Spleen (tissue), 13 donors: Measurements from ENCODE around the gene FAM228A. TPM values are rescaled to one million over a fixed set of nuclear protein-coding genes. Genes with fewer than 3 reads are reported as not detected.
"Not testable (repeated sequence)": the region's sequence is repeated elsewhere in the genome, so short reads cannot be mapped to it uniquely, and the experiment has no call there.

Experiments
- DNase-seq: peaks from one replicate; pipeline ENCODE4 v3.0.0-alpha.2; 2020
- H3K27ac ChIP-seq, 8 donors: fragments of 200-600 bp; sonication (generic) in 7 of 8; 1 replicate in 4 of 8; 2 replicates in 4 of 8; pipeline versions ENCODE4 v1.5.0 to v1.8.0; 2016 to 2021; ENCODE audit warnings: inconsistent platforms in 4 of 8, mild to moderate bottlenecking in 4 of 8, moderate library complexity in 1 of 8
- H3K27me3 ChIP-seq, 7 donors: fragments of 200-600 bp; sonication (generic) in 6 of 7; replicated peaks in 1 of 7; 1 replicate in 4 of 7; 2 replicates in 3 of 7; pipeline versions ENCODE4 v1.5.0 to v1.8.0; 2016 to 2021; ENCODE audit warnings: inconsistent platforms in 3 of 7, mild to moderate bottlenecking in 1 of 7
- H3K36me3 ChIP-seq, 6 donors: fragments of 200-600 bp; sonication (generic) in 5 of 6; 1 replicate in 4 of 6; 2 replicates in 2 of 6; pipeline versions ENCODE4 v1.5.0 to v1.8.0; 2016 to 2021; ENCODE audit warnings: inconsistent platforms in 2 of 6
- H3K4me1 ChIP-seq, 6 donors: fragments of 200-600 bp; sonication (generic) in 5 of 6; 1 replicate in 3 of 6; 2 replicates in 3 of 6; pipeline versions ENCODE4 v1.5.0 to v1.8.0; 2016 to 2021; ENCODE audit warnings: inconsistent platforms in 3 of 6
- H3K4me3 ChIP-seq, 8 donors: fragments of 200-600 bp; sonication (generic) in 7 of 8; 1 replicate in 4 of 8; 2 replicates in 4 of 8; pipeline versions ENCODE4 v1.5.0 to v1.8.0; 2016 to 2021; ENCODE audit warnings: inconsistent platforms in 4 of 8, mild to moderate bottlenecking in 4 of 8, moderate library complexity in 2 of 8
- H3K9me3 ChIP-seq, 8 donors: fragments of 200-600 bp; sonication (generic) in 7 of 8; 1 replicate in 4 of 8; 2 replicates in 4 of 8; pipeline versions ENCODE4 v1.5.0 to v1.8.0; 2016 to 2021; ENCODE audit warnings: inconsistent platforms in 4 of 8
- POLR2A ChIP-seq, 3 donors: fragments of 450-650 bp; IDR thresholded peaks; one replicate each; pipeline ENCODE4 v1.5.1; 2017; ENCODE audit warnings: antibody characterized with exemption in 3 of 3, mild to moderate bottlenecking in 1 of 3
- POLR2AphosphoS5 ChIP-seq, 3 donors: sonication (generic); formaldehyde crosslinking; IDR thresholded peaks; one replicate each; pipeline ENCODE4 v1.5.1; 2017; ENCODE audit warnings: antibody characterized with exemption in 3 of 3
- WGBS, 5 donors: extraction: QIAGEN DNeasy Blood & Tissue Kit in 3 of 5; methylation state at CpG; one replicate each; pipeline versions ENCODE4 v1.1.5 to v1.1.7; 2013 to 2018; 5-methylcytosine and 5-hydroxymethylcytosine counted together
- intact Hi-C: fragments of 100-400 bp; cut with DNase I; formaldehyde crosslinking; loops from one replicate; pipeline ENCODE4 v1.15.0; 2023; ENCODE audit warnings: low total_unique reads
- long read RNA-seq, 2 donors: transcript quantifications; one replicate each; lab custom pipeline, GENCODE V29; 2026
- polyA plus RNA-seq, 3 donors: library from polyadenylated mRNA; stranded (reverse); fragments of 200-250 nt; gene quantifications; one replicate each; pipeline ENCODE4 v1.2.1, GENCODE V29; 2013
- total RNA-seq, 7 donors: library from RNA; depleted of rRNA in 3 of 7; stranded (reverse); fragments of >200 nt in 3 of 7; fragmentation: NEBNext Ultra II Directional in 4 of 7; extraction: Animal tissue kit (Norgen Biotek cat#: 25700) in 4 of 7; gene quantifications; one replicate each; pipeline versions ENCODE4 v1.1.0 to v1.2.1, GENCODE V29; 2016 to 2021
- TF ChIP-seq, protein P1 (sequence below), 11 experiments: fragments of 200-600 bp in 7 of 11; fragments of 450-650 bp in 4 of 11; sonication (generic) in 4 of 11; IDR thresholded peaks in 8 of 11; conservative IDR thresholded peaks in 3 of 11; 1 replicate in 7 of 11; 2 replicates in 4 of 11; pipeline versions ENCODE4 v1.4.0 to v1.8.0; 2016 to 2021; ENCODE audit warnings: antibody characterized with exemption in 11 of 11, inconsistent platforms in 4 of 11, mild to moderate bottlenecking in 1 of 11
- donor health status: healthy with polysubstance abuse.
- donor health status: DM: no; HTN: no; CAD: no; lungs with moderate emphysema.
- donor health status: DM: no; HTN: no; CAD: no.
- donor health status: Bipolar disorder and iron deficiency.
- donor health status: healthy.
- donor health status: DM: no; HTN: no; CAD: no.
- donor health status: DM: yes; HTN: yes; CAD: no.

Gene FAM228A
- 1 to 10 TPM in 4 of 7 donors, under 1 TPM in 3; 0.27 to 1.9 (median 1.2) TPM for total RNA-seq
- polyA plus RNA-seq = under 1 TPM; 0.21 to 0.80 (median 0.26) TPM
- long read RNA-seq, donor 1 = 0 reads
- long read RNA-seq, donor 2 = 0 reads

DNA sequence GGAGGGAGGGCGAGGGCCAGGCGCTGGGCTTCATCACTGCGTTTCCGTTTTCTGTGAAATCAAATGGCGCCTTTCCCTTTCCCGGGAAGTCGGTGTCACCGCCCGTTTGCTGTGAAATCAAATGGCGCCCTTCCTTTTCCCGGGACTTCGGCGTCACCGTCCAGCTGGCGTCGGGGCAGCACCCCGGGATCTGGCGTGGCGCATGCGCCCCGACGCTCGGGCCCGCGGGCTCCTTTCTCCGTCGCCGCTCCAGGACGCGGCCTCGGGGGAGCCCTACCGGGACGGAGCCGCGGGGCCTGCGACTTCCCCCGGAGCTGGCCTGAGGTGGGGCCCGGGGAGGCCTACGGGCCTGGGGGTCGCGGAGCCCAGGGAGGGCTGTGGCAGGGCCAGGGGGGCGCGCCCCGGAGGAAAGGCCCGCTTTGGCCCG is at the start of gene FAM228A:
Gene FAM228A (plus strand): TSS at position 203 of the 427 bp plus-strand sequence. CDS start 428 bp downstream, outside the sequence.
- Histone ChIP-seq H3K4me3 (peak within 1 kb of the TSS in 2 of 8 donors; percentile 13 to 18), H3K36me3 (no peaks in the 10 kb centered on the region), H3K27me3 (peaks cover 0 to 8% (median 0%) of the 10 kb centered on the region in 7 donors), H3K27ac (no peak within 1 kb of the TSS), H3K9me3 (no peaks in the 10 kb centered on the region), H3K4me1 (no peaks in the 10 kb centered on the region)
- TF ChIP-seq POLR2AphosphoS5 (IDR thresholded peaks at IDR 0.05) (peak in 1 of 3 donors; percentile 6), POLR2A (IDR thresholded peaks at IDR 0.05) (no peak)
- TF ChIP-seq, protein P1, sequence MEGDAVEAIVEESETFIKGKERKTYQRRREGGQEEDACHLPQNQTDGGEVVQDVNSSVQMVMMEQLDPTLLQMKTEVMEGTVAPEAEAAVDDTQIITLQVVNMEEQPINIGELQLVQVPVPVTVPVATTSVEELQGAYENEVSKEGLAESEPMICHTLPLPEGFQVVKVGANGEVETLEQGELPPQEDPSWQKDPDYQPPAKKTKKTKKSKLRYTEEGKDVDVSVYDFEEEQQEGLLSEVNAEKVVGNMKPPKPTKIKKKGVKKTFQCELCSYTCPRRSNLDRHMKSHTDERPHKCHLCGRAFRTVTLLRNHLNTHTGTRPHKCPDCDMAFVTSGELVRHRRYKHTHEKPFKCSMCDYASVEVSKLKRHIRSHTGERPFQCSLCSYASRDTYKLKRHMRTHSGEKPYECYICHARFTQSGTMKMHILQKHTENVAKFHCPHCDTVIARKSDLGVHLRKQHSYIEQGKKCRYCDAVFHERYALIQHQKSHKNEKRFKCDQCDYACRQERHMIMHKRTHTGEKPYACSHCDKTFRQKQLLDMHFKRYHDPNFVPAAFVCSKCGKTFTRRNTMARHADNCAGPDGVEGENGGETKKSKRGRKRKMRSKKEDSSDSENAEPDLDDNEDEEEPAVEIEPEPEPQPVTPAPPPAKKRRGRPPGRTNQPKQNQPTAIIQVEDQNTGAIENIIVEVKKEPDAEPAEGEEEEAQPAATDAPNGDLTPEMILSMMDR (IDR thresholded peaks at IDR 0.05 in 8 of 11, conservative IDR thresholded peaks at IDR 0.05 in 3 of 11) = no peak
- DNase-seq = no peak
- intact Hi-C loops = no loop called here
- 34 to 62% (median 46%) methylated on average over 26 to 46 of the region's 46 CpGs for WGBS, 5 donors

- DNase-seq = no peak
- 53 to 78% (median 69%) methylated on average over 1 of the region's 1 CpG for WGBS, 5 donors
- H3K4me1 ChIP-seq = peaks cover 4 to 27% (median 22%) of the 10 kb centered on the region in 6 donors
Observed at GRCh38 chr2:24125956-24126355, 48.9 kb upstream of the FAM228A start.

DNA sequence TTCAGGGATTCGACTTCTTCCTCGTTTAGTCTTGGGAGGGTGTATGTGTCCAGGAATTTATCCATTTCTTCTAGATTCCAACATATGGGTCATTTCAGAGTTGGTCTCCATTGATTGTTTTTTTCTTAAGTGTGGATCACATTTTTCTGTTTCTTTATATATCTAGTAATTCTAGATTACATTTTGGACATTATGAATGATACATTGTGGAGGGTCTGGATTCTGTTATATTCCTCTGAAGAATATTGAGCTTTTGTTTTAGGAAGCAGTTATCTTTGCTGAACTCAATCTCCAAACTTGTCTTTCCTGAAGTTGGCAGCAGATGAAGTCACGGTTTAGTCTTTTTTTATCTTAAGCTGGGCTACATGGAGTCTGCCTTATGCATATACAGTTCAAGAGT is 42.3 kb upstream of the FAM228A start:
- Histone ChIP-seq H3K9me3 (peaks cover 0 to 14% (median 9%) of the 10 kb centered on the region in 8 donors), H3K36me3 (no peaks in the 10 kb centered on the region), H3K27me3 (no peaks in the 10 kb centered on the region), H3K4me1 (no peaks in the 10 kb centered on the region), H3K27ac (no peak overlapping the region), H3K4me3 (no peak overlapping the region)
- DNase-seq = no peak
- TF ChIP-seq, protein P1 (IDR thresholded peaks at IDR 0.05 in 8 of 11, conservative IDR thresholded peaks at IDR 0.05 in 3 of 11) = no peak
- TF ChIP-seq POLR2AphosphoS5 (IDR thresholded peaks at IDR 0.05) (no peak), POLR2A (IDR thresholded peaks at IDR 0.05) (no peak)
- WGBS, 5 donors = 95 to 96% (median 96%) methylated on average over 3 of the region's 3 CpGs
- intact Hi-C loops = no loop called here

More at GRCh38 chr2:24125956-24126355, 48.9 kb upstream of the FAM228A start:
- H3K36me3 ChIP-seq = no peaks in the 10 kb centered on the region
- intact Hi-C loops = no loop called here
- no peak overlapping the region for H3K27ac ChIP-seq
- H3K27me3 ChIP-seq = no peaks in the 10 kb centered on the region
- no peaks in the 10 kb centered on the region for H3K9me3 ChIP-seq
- H3K4me3 ChIP-seq = no peak overlapping the region
- TF ChIP-seq POLR2AphosphoS5 (IDR thresholded peaks at IDR 0.05) = no peak
- TF ChIP-seq, protein P1 (IDR thresholded peaks at IDR 0.05 in 8 of 11, conservative IDR thresholded peaks at IDR 0.05 in 3 of 11) = no peak
- no peak for TF ChIP-seq POLR2A (IDR thresholded peaks at IDR 0.05)

DNA sequence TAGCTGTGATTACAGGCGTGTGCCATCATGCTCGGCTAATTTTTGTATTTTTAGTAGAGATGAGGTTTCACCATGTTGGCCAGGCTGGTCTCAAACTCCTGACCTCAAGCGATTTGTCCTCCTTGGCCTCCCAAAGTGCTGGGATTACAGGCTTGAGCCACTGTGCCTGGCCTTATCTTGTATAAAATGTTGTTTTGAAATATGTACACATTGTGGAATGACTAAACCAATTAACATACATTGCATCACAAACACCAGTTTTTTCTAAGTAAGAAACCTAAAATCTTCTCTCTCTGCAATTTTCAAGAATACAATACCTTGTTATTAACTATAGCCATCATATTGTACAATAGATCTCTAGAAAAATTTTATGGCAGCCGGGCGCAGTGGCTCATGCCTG is 34.5 kb upstream of the FAM228A start:
- WGBS, 5 donors = 88 to 99% (median 95%) methylated on average over 5 of the region's 5 CpGs
- intact Hi-C loops, DNase-seq: not testable (repeated sequence)

More for the DNA sequence above, 34.5 kb upstream of the FAM228A start:
- not testable (repeated sequence) for H3K27ac ChIP-seq, H3K9me3 ChIP-seq, H3K4me3 ChIP-seq, H3K27me3 ChIP-seq, H3K4me1 ChIP-seq
- peaks cover 0 to 27% (median 3%) of the 10 kb centered on the region in 6 donors for H3K36me3 ChIP-seq
